H1 (cell line): ENCODE results near the gene TMEM125. TPM values are rescaled to one million over a fixed set of nuclear protein-coding genes. Genes with fewer than 3 reads are reported as not detected.

ENCODE experiments used
- ASH2L ChIP-seq: fragments of 200-600, 300-600 bp; sonication (generic); IDR thresholded peaks from one replicate; pipeline ENCODE4 v1.7.1; 2017; ENCODE audit warnings: low read length
- CHD2 ChIP-seq: IDR thresholded peaks from 2 replicates; pipeline ENCODE4 v1.6.1; 2012; ENCODE audit warnings: low read length, improper control_type of control experiment
- polyA plus RNA-seq, 7 experiments: library from polyadenylated mRNA; depleted of rRNA in 3 of 7; stranded (reverse) in 5 of 7; unstranded in 2 of 7; fragments of >200 nt in 5 of 7; fragments of 200-250 nt in 2 of 7; gene quantifications; 1 replicate in 5 of 7; 2 replicates in 1 of 7; 4 replicates in 1 of 7; pipeline versions ENCODE4 v1.2.1 to v1.2.3, GENCODE V29; 2011 to 2013; ENCODE audit warnings: missing spikeins in 2 of 7, mixed read lengths in 2 of 7
- total RNA-seq: library from RNA; stranded (reverse); fragmentation: NEBNext Ultra II Directional; extraction: Animal tissue kit (Norgen Biotek cat#: 25700); gene quantifications from 2 replicates; pipeline ENCODE4 v1.2.1, GENCODE V29; 2021
- TF ChIP-seq, protein P1 (sequence below): fragments of 300-600 bp; sonication (generic); IDR thresholded peaks from 2 replicates; pipeline ENCODE4 v1.7.1; 2012; ENCODE audit warnings: low read length, moderate library complexity, mild to moderate bottlenecking, inconsistent platforms; ENCODE audit not compliant: insufficient replicate concordance

Gene TMEM125
- total and polyA plus RNA-seq, 2 of the 8 experiments (the other 6 are each of a cell fraction or from before 2014, with no cell fraction given), result 26.5 to 46.7 TPM

DNA sequence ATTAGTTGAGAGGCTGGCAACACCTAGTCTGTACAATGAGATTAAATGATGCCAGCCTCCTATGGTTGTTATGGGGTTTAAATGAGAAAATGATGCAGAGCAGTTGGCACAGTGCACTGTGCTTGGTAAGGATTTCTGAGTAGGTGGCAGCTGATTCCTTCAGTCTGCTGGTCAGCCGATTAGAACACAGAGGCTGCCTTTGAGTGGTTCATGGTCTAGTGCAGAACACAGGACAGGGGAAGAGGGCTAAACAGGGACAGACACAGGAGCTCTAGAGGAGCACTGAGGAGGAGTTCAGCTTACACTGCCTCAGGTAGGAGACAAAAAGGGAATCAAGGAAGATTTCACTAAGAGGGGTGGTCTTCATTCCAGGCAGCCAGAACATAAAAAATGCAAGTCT lies 32.4 kb downstream of the TMEM125 start (continued):
- TF ChIP-seq, protein P1, sequence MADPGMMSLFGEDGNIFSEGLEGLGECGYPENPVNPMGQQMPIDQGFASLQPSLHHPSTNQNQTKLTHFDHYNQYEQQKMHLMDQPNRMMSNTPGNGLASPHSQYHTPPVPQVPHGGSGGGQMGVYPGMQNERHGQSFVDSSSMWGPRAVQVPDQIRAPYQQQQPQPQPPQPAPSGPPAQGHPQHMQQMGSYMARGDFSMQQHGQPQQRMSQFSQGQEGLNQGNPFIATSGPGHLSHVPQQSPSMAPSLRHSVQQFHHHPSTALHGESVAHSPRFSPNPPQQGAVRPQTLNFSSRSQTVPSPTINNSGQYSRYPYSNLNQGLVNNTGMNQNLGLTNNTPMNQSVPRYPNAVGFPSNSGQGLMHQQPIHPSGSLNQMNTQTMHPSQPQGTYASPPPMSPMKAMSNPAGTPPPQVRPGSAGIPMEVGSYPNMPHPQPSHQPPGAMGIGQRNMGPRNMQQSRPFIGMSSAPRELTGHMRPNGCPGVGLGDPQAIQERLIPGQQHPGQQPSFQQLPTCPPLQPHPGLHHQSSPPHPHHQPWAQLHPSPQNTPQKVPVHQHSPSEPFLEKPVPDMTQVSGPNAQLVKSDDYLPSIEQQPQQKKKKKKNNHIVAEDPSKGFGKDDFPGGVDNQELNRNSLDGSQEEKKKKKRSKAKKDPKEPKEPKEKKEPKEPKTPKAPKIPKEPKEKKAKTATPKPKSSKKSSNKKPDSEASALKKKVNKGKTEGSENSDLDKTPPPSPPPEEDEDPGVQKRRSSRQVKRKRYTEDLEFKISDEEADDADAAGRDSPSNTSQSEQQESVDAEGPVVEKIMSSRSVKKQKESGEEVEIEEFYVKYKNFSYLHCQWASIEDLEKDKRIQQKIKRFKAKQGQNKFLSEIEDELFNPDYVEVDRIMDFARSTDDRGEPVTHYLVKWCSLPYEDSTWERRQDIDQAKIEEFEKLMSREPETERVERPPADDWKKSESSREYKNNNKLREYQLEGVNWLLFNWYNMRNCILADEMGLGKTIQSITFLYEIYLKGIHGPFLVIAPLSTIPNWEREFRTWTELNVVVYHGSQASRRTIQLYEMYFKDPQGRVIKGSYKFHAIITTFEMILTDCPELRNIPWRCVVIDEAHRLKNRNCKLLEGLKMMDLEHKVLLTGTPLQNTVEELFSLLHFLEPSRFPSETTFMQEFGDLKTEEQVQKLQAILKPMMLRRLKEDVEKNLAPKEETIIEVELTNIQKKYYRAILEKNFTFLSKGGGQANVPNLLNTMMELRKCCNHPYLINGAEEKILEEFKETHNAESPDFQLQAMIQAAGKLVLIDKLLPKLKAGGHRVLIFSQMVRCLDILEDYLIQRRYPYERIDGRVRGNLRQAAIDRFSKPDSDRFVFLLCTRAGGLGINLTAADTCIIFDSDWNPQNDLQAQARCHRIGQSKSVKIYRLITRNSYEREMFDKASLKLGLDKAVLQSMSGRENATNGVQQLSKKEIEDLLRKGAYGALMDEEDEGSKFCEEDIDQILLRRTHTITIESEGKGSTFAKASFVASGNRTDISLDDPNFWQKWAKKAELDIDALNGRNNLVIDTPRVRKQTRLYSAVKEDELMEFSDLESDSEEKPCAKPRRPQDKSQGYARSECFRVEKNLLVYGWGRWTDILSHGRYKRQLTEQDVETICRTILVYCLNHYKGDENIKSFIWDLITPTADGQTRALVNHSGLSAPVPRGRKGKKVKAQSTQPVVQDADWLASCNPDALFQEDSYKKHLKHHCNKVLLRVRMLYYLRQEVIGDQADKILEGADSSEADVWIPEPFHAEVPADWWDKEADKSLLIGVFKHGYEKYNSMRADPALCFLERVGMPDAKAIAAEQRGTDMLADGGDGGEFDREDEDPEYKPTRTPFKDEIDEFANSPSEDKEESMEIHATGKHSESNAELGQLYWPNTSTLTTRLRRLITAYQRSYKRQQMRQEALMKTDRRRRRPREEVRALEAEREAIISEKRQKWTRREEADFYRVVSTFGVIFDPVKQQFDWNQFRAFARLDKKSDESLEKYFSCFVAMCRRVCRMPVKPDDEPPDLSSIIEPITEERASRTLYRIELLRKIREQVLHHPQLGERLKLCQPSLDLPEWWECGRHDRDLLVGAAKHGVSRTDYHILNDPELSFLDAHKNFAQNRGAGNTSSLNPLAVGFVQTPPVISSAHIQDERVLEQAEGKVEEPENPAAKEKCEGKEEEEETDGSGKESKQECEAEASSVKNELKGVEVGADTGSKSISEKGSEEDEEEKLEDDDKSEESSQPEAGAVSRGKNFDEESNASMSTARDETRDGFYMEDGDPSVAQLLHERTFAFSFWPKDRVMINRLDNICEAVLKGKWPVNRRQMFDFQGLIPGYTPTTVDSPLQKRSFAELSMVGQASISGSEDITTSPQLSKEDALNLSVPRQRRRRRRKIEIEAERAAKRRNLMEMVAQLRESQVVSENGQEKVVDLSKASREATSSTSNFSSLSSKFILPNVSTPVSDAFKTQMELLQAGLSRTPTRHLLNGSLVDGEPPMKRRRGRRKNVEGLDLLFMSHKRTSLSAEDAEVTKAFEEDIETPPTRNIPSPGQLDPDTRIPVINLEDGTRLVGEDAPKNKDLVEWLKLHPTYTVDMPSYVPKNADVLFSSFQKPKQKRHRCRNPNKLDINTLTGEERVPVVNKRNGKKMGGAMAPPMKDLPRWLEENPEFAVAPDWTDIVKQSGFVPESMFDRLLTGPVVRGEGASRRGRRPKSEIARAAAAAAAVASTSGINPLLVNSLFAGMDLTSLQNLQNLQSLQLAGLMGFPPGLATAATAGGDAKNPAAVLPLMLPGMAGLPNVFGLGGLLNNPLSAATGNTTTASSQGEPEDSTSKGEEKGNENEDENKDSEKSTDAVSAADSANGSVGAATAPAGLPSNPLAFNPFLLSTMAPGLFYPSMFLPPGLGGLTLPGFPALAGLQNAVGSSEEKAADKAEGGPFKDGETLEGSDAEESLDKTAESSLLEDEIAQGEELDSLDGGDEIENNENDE, result no peak
- no peak for TF ChIP-seq CHD2
- no peak for TF ChIP-seq ASH2L
